GM23338 (cell line): Measurements from ENCODE around the gene SH3D19. TPM values are rescaled to one million over a fixed set of nuclear protein-coding genes. Genes with fewer than 3 reads are reported as not detected.

Source experiments
- ATAC-seq: fragments of 200-7000 bp; cut with Tn5 transposase; 3 replicates; pipeline ENCODE4 v1.9.1; 2020
- DNase-seq: peaks from one replicate; pipeline ENCODE4 v3.0.0-alpha.2; 2015; ENCODE audit warnings: low spot score
- H2AFZ ChIP-seq: fragments of 200-600 bp; sonication (generic); 2 replicates; pipeline ENCODE4 v1.8.0; 2016; ENCODE audit warnings: antibody characterized with exemption, mild to moderate bottlenecking, moderate library complexity
- H3F3A ChIP-seq: fragments of 200-600 bp; sonication (generic); replicated peaks from 2 replicates; pipeline ENCODE4 v1.8.0; 2017; ENCODE audit warnings: antibody characterized with exemption, mixed run types, low read depth
- H3K27ac ChIP-seq: fragments of 200-600 bp; sonication (generic); 2 replicates; pipeline ENCODE4 v1.6.1; 2016; ENCODE audit warnings: low read depth
- H3K27me3 ChIP-seq: fragments of 200-600 bp; sonication (generic); 2 replicates; pipeline ENCODE4 v1.8.0; 2016; ENCODE audit warnings: mild to moderate bottlenecking, mixed run types, moderate library complexity; ENCODE audit not compliant: insufficient read depth
- H3K36me3 ChIP-seq: fragments of 200-600 bp; sonication (generic); 2 replicates; pipeline ENCODE4 v1.8.0; 2016; ENCODE audit warnings: mild to moderate bottlenecking; ENCODE audit not compliant: insufficient read depth
- H3K4me1 ChIP-seq: fragments of 200-600 bp; sonication (generic); 2 replicates; pipeline ENCODE4 v1.8.0; 2016; ENCODE audit warnings: mild to moderate bottlenecking, moderate library complexity; ENCODE audit not compliant: insufficient read depth
- H3K4me2 ChIP-seq: fragments of 200-600 bp; sonication (generic); 2 replicates; pipeline ENCODE4 v1.7.1; 2017; ENCODE audit warnings: mixed run types
- H3K4me3 ChIP-seq: fragments of 200-600 bp; sonication (generic); 2 replicates; pipeline ENCODE4 v1.6.1; 2016; ENCODE audit warnings: mixed run types
- H3K79me2 ChIP-seq: fragments of 200-600 bp; sonication (generic); replicated peaks from 2 replicates; pipeline ENCODE4 v1.8.0; 2017; ENCODE audit warnings: mild to moderate bottlenecking; ENCODE audit not compliant: insufficient read depth
- H3K9me2 ChIP-seq: fragments of 200-600 bp; sonication (generic); 2 replicates; pipeline ENCODE4 v1.8.0; 2017; ENCODE audit not compliant: insufficient read depth
- H4K20me1 ChIP-seq: fragments of 200-600 bp; sonication (generic); replicated peaks from 2 replicates; pipeline ENCODE4 v1.8.0; 2017; ENCODE audit warnings: mild to moderate bottlenecking; ENCODE audit not compliant: insufficient read depth
- H3K27ac Mint-ChIP-seq: 2 replicates; pipeline ENCODE4 v1.8.0; 2020; ENCODE audit warnings: inconsistent platforms, mild to moderate bottlenecking, moderate library complexity, mixed read lengths
- H3K27me3 Mint-ChIP-seq: 3 replicates; pipeline ENCODE4 v1.8.0; 2022; ENCODE audit warnings: low read depth, mild to moderate bottlenecking, moderate library complexity, mixed read lengths, inconsistent platforms; ENCODE audit not compliant: insufficient read depth, poor library complexity
- H3K36me3 Mint-ChIP-seq: 3 replicates; pipeline ENCODE4 v1.8.0; 2021; ENCODE audit warnings: low read depth, mild to moderate bottlenecking, inconsistent platforms, moderate library complexity, mixed read lengths
- H3K4me1 Mint-ChIP-seq: 3 replicates; pipeline ENCODE4 v1.8.0; 2020; ENCODE audit warnings: mild to moderate bottlenecking, inconsistent platforms, mixed read lengths
- H3K4me3 Mint-ChIP-seq: 3 replicates; pipeline ENCODE4 v1.8.0; 2021; ENCODE audit warnings: moderate library complexity, mild to moderate bottlenecking, inconsistent platforms, mixed read lengths
- H3K9me3 Mint-ChIP-seq: 3 replicates; pipeline ENCODE4 v1.8.0; 2020; ENCODE audit warnings: moderate library complexity, mild to moderate bottlenecking, inconsistent platforms, mixed read lengths
- CREB1 ChIP-seq: fragments of 250-450 bp; sonication (Bioruptor Pico); IDR thresholded peaks from 2 replicates; pipeline ENCODE4 v1.5.0; 2020; ENCODE audit warnings: low read depth, mild to moderate bottlenecking, moderate library complexity
- CTCF ChIP-seq, 2 experiments: fragments of 200-600 bp in 1 of 2; sonication (generic) in 1 of 2; conservative IDR thresholded peaks; 2 replicates each; pipeline versions ENCODE4 v1.5.1 to v1.6.1; 2016 to 2017; ENCODE audit warnings: antibody characterized with exemption in 2 of 2, low read depth in 2 of 2, mild to moderate bottlenecking in 2 of 2, moderate library complexity in 1 of 2
- ETS1 ChIP-seq: IDR thresholded peaks from 2 replicates; pipeline ENCODE4 v1.6.1; 2016; ENCODE audit warnings: antibody characterized with exemption
- EZH2 ChIP-seq: fragments of 200-600 bp; sonication (generic); IDR thresholded peaks from one replicate; pipeline ENCODE4 v1.8.0; 2017; ENCODE audit warnings: antibody characterized with exemption, mild to moderate bottlenecking, low read depth; ENCODE audit not compliant: unreplicated experiment
- EZH2phosphoT487 ChIP-seq: fragments of 200-600 bp; sonication (generic); IDR thresholded peaks from one replicate; pipeline ENCODE4 v1.8.1; 2018; ENCODE audit warnings: antibody characterized with exemption; ENCODE audit not compliant: unreplicated experiment
- JUNB ChIP-seq: IDR thresholded peaks from one replicate; pipeline ENCODE4 v1.6.1; 2016; ENCODE audit warnings: antibody characterized with exemption; ENCODE audit not compliant: unreplicated experiment
- NANOG ChIP-seq: IDR thresholded peaks from 2 replicates; pipeline ENCODE4 v1.6.1; 2016; ENCODE audit warnings: antibody characterized with exemption, borderline replicate concordance
- POLR2AphosphoS5 ChIP-seq: IDR thresholded peaks from 2 replicates; pipeline ENCODE4 v1.6.1; 2016; ENCODE audit warnings: antibody characterized with exemption, low read depth
- REST ChIP-seq: IDR thresholded peaks from one replicate; pipeline ENCODE4 v1.6.1; 2018; ENCODE audit warnings: antibody characterized with exemption; ENCODE audit not compliant: unreplicated experiment
- STAT1 ChIP-seq: IDR thresholded peaks from one replicate; pipeline ENCODE4 v1.6.1; 2016; ENCODE audit warnings: antibody characterized with exemption; ENCODE audit not compliant: unreplicated experiment
- ZNF114 ChIP-seq: fragments of 250-450 bp; sonication (Bioruptor Pico); IDR thresholded peaks from 2 replicates; pipeline ENCODE4 v1.5.0; 2020; ENCODE audit warnings: mild to moderate bottlenecking, moderate library complexity
- ZNF331 ChIP-seq: fragments of 250-450 bp; sonication (Bioruptor Pico); IDR thresholded peaks from 2 replicates; pipeline ENCODE4 v1.5.0; 2020; ENCODE audit warnings: low read depth, mild to moderate bottlenecking, moderate library complexity
- ZNF462 ChIP-seq: fragments of 250-450 bp; sonication (Bioruptor Pico); IDR thresholded peaks from 2 replicates; pipeline ENCODE4 v1.5.0; 2020; ENCODE audit warnings: mild to moderate bottlenecking, moderate library complexity
- polyA plus RNA-seq: library from polyadenylated mRNA; unstranded; fragments of >200 nt; fragmentation: Nextera tagmentation; extraction: Ambion mirVana; gene quantifications from 2 replicates; pipeline ENCODE4 v1.2.1, GENCODE V29; 2016
- total RNA-seq: library from RNA; depleted of rRNA; stranded (reverse); fragments of >200 nt; shearing (Covaris generic); gene quantifications from 2 replicates; pipeline ENCODE4 v1.2.3, GENCODE V29; 2014

SH3D19 gene
- total and polyA plus RNA-seq, 2 experiments from 2014 or later: 25.3 to 57.4 TPM

- Histone ChIP-seq H3K27me3 (no peaks in the 10 kb centered on the region), H3K4me1 (peaks cover 8% of the 10 kb centered on the region; the same call in 1 of the 2 replicates), H3K79me2 (no peaks in the 10 kb centered on the region), H3K4me2 (no peak overlapping the region), H3F3A (no peaks in the 10 kb centered on the region), H4K20me1 (no peaks in the 10 kb centered on the region), H3K9me2 (no peaks in the 10 kb centered on the region), H3K27ac (no peak overlapping the region), H3K36me3 (peaks cover 18% of the 10 kb centered on the region), H2AFZ (no peak overlapping the region), H3K4me3 (no peak overlapping the region)
- Mint-ChIP-seq H3K9me3 (no peaks in the 10 kb centered on the region), H3K36me3 (peaks cover 39% of the 10 kb centered on the region), H3K4me1 (peaks cover 2% of the 10 kb centered on the region; the same call in 2 of the 3 replicates), H3K27me3 (peaks cover 1% of the 10 kb centered on the region), H3K27ac (no peak overlapping the region), H3K4me3 (no peak overlapping the region)
- no peak for ATAC-seq
- no peak for DNase-seq
- no peak for TF ChIP-seq NANOG
- TF ChIP-seq POLR2AphosphoS5: no peak
- no peak for TF ChIP-seq CREB1
- no peak for TF ChIP-seq CTCF (conservative IDR thresholded peaks at IDR 0.05; ENCODE audit: low read depth in 2 of 2)
- TF ChIP-seq ZNF331 (CRISPR knock-in tag): no peak
- TF ChIP-seq ETS1: no peak
- TF ChIP-seq EZH2: no peak
- no peak for TF ChIP-seq EZH2phosphoT487
- TF ChIP-seq REST: no peak
- TF ChIP-seq JUNB: no peak
- TF ChIP-seq ZNF114 (CRISPR knock-in tag): no peak
- no peak for TF ChIP-seq STAT1
- TF ChIP-seq ZNF462 (CRISPR knock-in tag): no peak
These were observed 181.6 kb downstream of the SH3D19 start for GRCh38 chr4:151143811-151144210.
